Kidney glomerular epithelial cell (primary cell): Measurements from ENCODE around the gene TTC23.
"Not testable (repeated sequence)": the region's sequence is repeated elsewhere in the genome, so short reads cannot be mapped to it uniquely, and the experiment has no call there.

Source experiments
- DNase-seq: peaks from one replicate; lab custom pipeline; 2025; lab: John Stamatoyannopoulos, UW

Gene TTC23

GRCh38 chr15:99120050-99120777 is 129.2 kb downstream of the TTC23 start:
- no peak for DNase-seq

GRCh38 chr15:99118801-99119546 is 130.4 kb downstream of the TTC23 start:
- no peak for DNase-seq

- DNase-seq, result no peak
Measured at GRCh38 chr15:99118258-99118632, 131.1 kb downstream of the TTC23 start.

- no peak for DNase-seq
Measured at GRCh38 chr15:99117563-99118257, 131.7 kb downstream of the TTC23 start.

GRCh38 chr15:99117111-99117510 is 132.3 kb downstream of the TTC23 start:
- no peak for DNase-seq

GRCh38 chr15:99115300-99116215 is 133.8 kb downstream of the TTC23 start:
- no peak for DNase-seq

- no peak for DNase-seq
Measured at GRCh38 chr15:99114511-99115299, 134.7 kb downstream of the TTC23 start.

GRCh38 chr15:99113547-99114271 is 135.7 kb downstream of the TTC23 start:
- no peak for DNase-seq

GRCh38 chr15:99111641-99112040 is 137.7 kb downstream of the TTC23 start:
- DNase-seq, result not testable (repeated sequence)

- no peak for DNase-seq
Measured at GRCh38 chr15:99110581-99111320, 138.6 kb downstream of the TTC23 start.

GRCh38 chr15:99110093-99110492 is 139.3 kb downstream of the TTC23 start:
- DNase-seq, result no peak

GRCh38 chr15:99109555-99110021 is 139.8 kb downstream of the TTC23 start:
- no peak for DNase-seq

GRCh38 chr15:99108993-99109392 is 140.4 kb downstream of the TTC23 start:
- no peak for DNase-seq

- no peak for DNase-seq
Measured at GRCh38 chr15:99106417-99107220, 142.8 kb downstream of the TTC23 start.

GRCh38 chr15:99105514-99106341 is 143.7 kb downstream of the TTC23 start:
- DNase-seq, result peak; percentile 13

- DNase-seq, result peak; percentile 74
Measured at GRCh38 chr15:99104788-99105513, 144.4 kb downstream of the TTC23 start, which contains the start of gene SYNM. Gene SYNM, plus strand, starts transcription at chr15:99105080. Its CDS starts 120 bp downstream, at chr15:99105200.

GRCh38 chr15:99103279-99103678 is 146.1 kb downstream of the TTC23 start:
- DNase-seq, result no peak
